OCI-LY7 (cell line): ENCODE data around the gene OCSTAMP. TPM values are rescaled to one million over a fixed set of nuclear protein-coding genes. Genes with fewer than 3 reads are reported as not detected.

Experiments
- BruUV-seq: library from RNA; stranded (reverse); fragments of 400-500 nt; replicated peaks from 2 replicates; lab custom pipeline; 2021; lab: Mats Ljungman, UMichigan
- CTCF ChIA-PET: fragments of 300-600 bp; sonication (Branson Sonifier 250); formaldehyde crosslinking; loops from one replicate; lab custom pipeline; 2022; ENCODE audit warnings: antibody characterized with exemption; ENCODE audit not compliant: unreplicated experiment; lab: Charles Lee
- POLR2A ChIA-PET: fragments of 300-600 bp; sonication (Branson Sonifier 250); formaldehyde crosslinking; loops from one replicate; lab custom pipeline; 2022; ENCODE audit warnings: antibody characterized with exemption; lab: Charles Lee
- DNase-seq: peaks from one replicate; pipeline ENCODE4 v3.0.0-alpha.2; 2015; ENCODE audit warnings: low spot score
- H2AFZ ChIP-seq: fragments of 200-600 bp; sonication (generic), shearing (Covaris generic); 2 replicates; pipeline ENCODE4 v1.6.1; 2014; ENCODE audit warnings: mild to moderate bottlenecking, antibody characterized with exemption, low read length, moderate library complexity
- H3K27ac ChIP-seq: fragments of 200-600 bp; sonication (generic); 2 replicates; pipeline ENCODE4 v1.5.1; 2014; ENCODE audit warnings: mixed run types, low read depth, mild to moderate bottlenecking, moderate library complexity, low read length, inconsistent platforms; ENCODE audit not compliant: poor library complexity, severe bottlenecking
- H3K36me3 ChIP-seq: fragments of 200-600 bp; sonication (generic); 2 replicates; pipeline ENCODE4 v1.6.1; 2014; ENCODE audit warnings: mild to moderate bottlenecking, antibody characterized with exemption, low read length, moderate library complexity, mixed read lengths; ENCODE audit not compliant: insufficient read depth
- H3K4me1 ChIP-seq: fragments of 200-600 bp; sonication (generic); 2 replicates; pipeline ENCODE4 v1.5.1; 2014; ENCODE audit warnings: mild to moderate bottlenecking, low read length; ENCODE audit not compliant: insufficient read depth, poor library complexity, severe bottlenecking
- H3K4me2 ChIP-seq: fragments of 200-600 bp; sonication (generic); 2 replicates; pipeline ENCODE4 v1.6.1; 2014; ENCODE audit warnings: mild to moderate bottlenecking, low read length
- H3K4me3 ChIP-seq: fragments of 200-600 bp; sonication (generic); 2 replicates; pipeline ENCODE4 v1.5.1; 2014; ENCODE audit warnings: mild to moderate bottlenecking, low read depth, low read length; ENCODE audit not compliant: poor library complexity, severe bottlenecking
- H3K79me2 ChIP-seq: fragments of 200-600 bp; sonication (generic); 2 replicates; pipeline ENCODE4 v1.6.1; 2016; ENCODE audit warnings: low read depth, mild to moderate bottlenecking, low read length, moderate library complexity, mixed read lengths; ENCODE audit not compliant: insufficient read depth
- H3K9me2 ChIP-seq: fragments of 200-600 bp; sonication (generic); 2 replicates; pipeline ENCODE4 v1.6.1; 2016; ENCODE audit warnings: mild to moderate bottlenecking, low read length, mixed read lengths; ENCODE audit not compliant: insufficient read depth
- H3K9me3 ChIP-seq: fragments of 200-600 bp; sonication (generic); 2 replicates; pipeline ENCODE4 v1.6.1; 2014; ENCODE audit warnings: mild to moderate bottlenecking, mixed run types, low read length, mixed read lengths
- H4K20me1 ChIP-seq: fragments of 200-600 bp; sonication (generic); 2 replicates; pipeline ENCODE4 v1.6.1; 2014; ENCODE audit warnings: mild to moderate bottlenecking, antibody characterized with exemption, low read length, moderate library complexity, mixed read lengths; ENCODE audit not compliant: insufficient read depth
- CTCF ChIP-seq: fragments of 200-600 bp; sonication (generic); conservative IDR thresholded peaks from 2 replicates; pipeline ENCODE4 v1.5.1; 2014; ENCODE audit warnings: mild to moderate bottlenecking, antibody characterized with exemption, low read length, moderate library complexity, mixed read lengths
- EZH2phosphoT487 ChIP-seq: fragments of 200-600 bp; sonication (generic); IDR thresholded peaks from 2 replicates; pipeline ENCODE4 v1.6.1; 2018; ENCODE audit warnings: low read depth, borderline replicate concordance, mild to moderate bottlenecking, mixed run types, antibody characterized with exemption, low read length, moderate library complexity, mixed read lengths
- intact Hi-C: fragments of 100-400 bp; cut with micrococcal nuclease; formaldehyde crosslinking; loops from one replicate; pipeline ENCODE4 v1.10.0; 2022; ENCODE audit not compliant: unreplicated experiment
- total RNA-seq, 2 experiments: library from RNA; depleted of rRNA in 1 of 2; stranded (reverse); fragments of >200 nt in 1 of 2; shearing (Covaris generic) in 1 of 2; gene quantifications; 2 replicates each; pipeline ENCODE4 v1.2.3, GENCODE V29; 2014 to 2022

Gene OCSTAMP
- total RNA-seq, 2 experiments from 2014 or later = not detected

DNA sequence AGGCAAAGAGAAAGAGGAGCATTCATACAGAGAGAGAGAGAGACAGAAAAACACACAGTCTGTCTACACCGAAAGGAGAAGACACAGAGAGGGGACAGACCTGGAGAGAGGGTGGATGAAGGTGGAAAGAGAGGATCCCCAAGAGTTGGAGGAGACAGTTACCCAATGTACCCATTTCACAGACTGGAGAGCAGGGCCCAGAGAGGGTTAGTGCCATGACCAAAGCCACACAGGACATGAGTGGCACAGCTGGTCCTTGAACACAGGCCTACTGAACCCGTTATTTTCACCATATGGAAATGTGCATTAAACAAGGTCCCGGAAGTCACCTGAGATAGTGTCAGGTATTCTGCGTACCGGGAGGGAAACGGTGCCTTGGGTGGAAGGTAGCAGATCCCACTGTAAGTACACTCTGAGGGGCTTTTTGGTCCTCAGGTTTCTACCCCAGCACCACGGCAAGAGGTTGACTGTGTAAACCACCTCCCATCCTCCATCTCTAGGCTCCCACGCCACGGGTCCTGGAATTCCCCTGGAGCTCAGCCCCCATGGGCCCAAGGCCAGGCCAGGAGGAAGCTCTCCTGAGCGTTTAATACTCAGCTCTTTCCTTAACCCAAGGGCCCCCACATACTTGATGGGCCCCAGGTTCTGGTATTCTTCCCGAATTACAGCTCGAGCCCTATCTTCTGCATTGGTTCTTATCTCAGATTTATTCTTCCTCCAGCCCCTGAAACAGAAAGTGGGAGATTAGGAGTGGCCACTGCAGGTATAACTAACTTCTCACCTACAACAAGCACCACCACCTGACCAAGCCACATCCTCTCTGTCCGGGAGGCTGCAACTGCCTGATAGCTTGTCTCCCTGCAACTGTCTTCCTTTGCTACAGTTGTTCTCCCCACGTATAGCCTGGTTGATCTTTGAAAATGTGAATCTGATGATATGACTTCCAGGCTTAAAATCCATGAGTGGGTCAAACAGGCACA, 38.4 kb upstream of the OCSTAMP start:
- Histone ChIP-seq H3K9me2 (no peaks in the 10 kb centered on the region), H3K4me2 (no peak overlapping the region), H3K4me3 (no peak overlapping the region), H3K79me2 (no peaks in the 10 kb centered on the region), H3K36me3 (no peaks in the 10 kb centered on the region), H3K27ac (no peak overlapping the region), H3K4me1 (no peaks in the 10 kb centered on the region), H4K20me1 (no peaks in the 10 kb centered on the region), H2AFZ (no peak overlapping the region), H3K9me3 (no peaks in the 10 kb centered on the region)
- intact Hi-C loops = no loop called here
- CTCF ChIA-PET = no interaction called here
- no TSS peak for BruUV-seq
- no peak for TF ChIP-seq CTCF
- no peak for TF ChIP-seq EZH2phosphoT487
- POLR2A ChIA-PET = interaction anchor here (0.6 kb wide), 1 partner anchor 431 kb away, joined by 3 read pairs; no protein-coding TSS in a partner anchor
- no peak for DNase-seq

- H3K4me1 ChIP-seq = no peaks in the 10 kb centered on the region
- no peaks in the 10 kb centered on the region for H3K79me2 ChIP-seq
- H2AFZ ChIP-seq = no peak overlapping the region
- no TSS peak for BruUV-seq
- H3K27ac ChIP-seq = no peak overlapping the region
- ChIA-PET POLR2A (no interaction called here), CTCF (no interaction called here)
- intact Hi-C loops = no loop called here
- no peaks in the 10 kb centered on the region for H4K20me1 ChIP-seq
- DNase-seq = no peak
- TF ChIP-seq CTCF (no peak), EZH2phosphoT487 (no peak)
- H3K9me3 ChIP-seq = no peaks in the 10 kb centered on the region
- H3K36me3 ChIP-seq = no peaks in the 10 kb centered on the region
- H3K9me2 ChIP-seq = no peaks in the 10 kb centered on the region
- H3K4me2 ChIP-seq = no peak overlapping the region
- no peak overlapping the region for H3K4me3 ChIP-seq
Observed at GRCh38 chr20:46587986-46588385, 37.5 kb upstream of the OCSTAMP start.

DNA sequence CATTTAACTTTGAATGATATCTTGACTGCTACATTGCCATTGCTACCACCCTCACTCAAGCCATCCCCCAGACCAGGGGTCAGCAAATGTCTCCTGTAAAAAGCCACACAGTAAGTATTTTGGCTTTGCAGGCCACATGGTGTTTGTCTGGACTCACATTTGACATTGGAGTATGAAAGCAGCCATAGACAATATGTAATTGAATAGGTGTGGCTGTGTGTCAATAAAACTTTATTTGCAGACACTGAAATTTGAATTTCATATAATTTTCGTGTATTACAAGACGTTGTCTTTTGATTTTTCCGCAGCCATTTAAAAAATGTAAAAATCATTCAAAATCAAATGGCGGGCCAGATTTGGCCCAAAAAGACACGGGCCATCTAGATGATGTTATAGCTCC, 36.3 kb upstream of the OCSTAMP start:
- Histone ChIP-seq H3K36me3 (no peaks in the 10 kb centered on the region), H3K4me2 (no peak overlapping the region), H4K20me1 (no peaks in the 10 kb centered on the region), H3K4me3 (no peak overlapping the region), H3K79me2 (no peaks in the 10 kb centered on the region), H2AFZ (no peak overlapping the region), H3K9me3 (no peaks in the 10 kb centered on the region), H3K4me1 (no peaks in the 10 kb centered on the region), H3K27ac (no peak overlapping the region), H3K9me2 (no peaks in the 10 kb centered on the region)
- ChIA-PET CTCF (no interaction called here), POLR2A (no interaction called here)
- no peak for DNase-seq
- intact Hi-C loops = no loop called here
- TF ChIP-seq CTCF = no peak
- TF ChIP-seq EZH2phosphoT487 = no peak
- BruUV-seq = no TSS peak
